Measurements from ENCODE around the gene ZG16. TPM values are rescaled to one million over a fixed set of nuclear protein-coding genes. Genes with fewer than 3 reads are reported as not detected.
"Not testable (repeated sequence)": the region's sequence is repeated elsewhere in the genome, so short reads cannot be mapped to it uniquely, and the experiment has no call there.

The ZG16 gene
- total and polyA plus RNA-seq, 11 donors = 0.04 to 0.08 TPM; not detected in 9

DNA sequence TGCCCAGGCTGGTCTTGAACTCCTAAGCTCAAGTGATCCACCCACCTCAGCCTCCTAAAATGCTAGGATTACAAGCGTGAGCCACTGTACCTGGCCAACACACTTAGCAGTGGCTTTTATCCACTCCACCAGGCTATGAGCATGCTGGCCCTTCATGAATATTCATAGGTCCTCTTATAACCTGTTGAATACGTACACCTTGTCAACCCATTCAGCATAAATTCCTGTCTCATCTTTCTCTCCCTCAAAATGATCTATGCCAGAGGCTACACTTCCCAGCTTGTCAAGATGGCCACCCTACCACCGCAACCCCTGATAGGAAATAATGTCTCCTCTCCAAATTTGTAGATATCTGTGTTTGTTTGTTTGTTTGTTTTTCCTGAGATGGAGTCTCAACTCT lies 11.0 kb upstream of the ZG16 start:
- Histone ChIP-seq H3K4me3 (no peak overlapping the region), H3K9me3 (no peaks in the 10 kb centered on the region), H3K36me3 (no peaks in the 10 kb centered on the region), H3K27ac (no peak overlapping the region), H3K27me3 (peaks cover 0 to 7% (median 0%) of the 10 kb centered on the region in 9 donors), H3K4me1 (no peaks in the 10 kb centered on the region)
- ATAC-seq (no peak), DNase-seq (no peak)
- no peak for TF ChIP-seq POLR2A (IDR thresholded peaks at IDR 0.05)
- TF ChIP-seq, protein P1, sequence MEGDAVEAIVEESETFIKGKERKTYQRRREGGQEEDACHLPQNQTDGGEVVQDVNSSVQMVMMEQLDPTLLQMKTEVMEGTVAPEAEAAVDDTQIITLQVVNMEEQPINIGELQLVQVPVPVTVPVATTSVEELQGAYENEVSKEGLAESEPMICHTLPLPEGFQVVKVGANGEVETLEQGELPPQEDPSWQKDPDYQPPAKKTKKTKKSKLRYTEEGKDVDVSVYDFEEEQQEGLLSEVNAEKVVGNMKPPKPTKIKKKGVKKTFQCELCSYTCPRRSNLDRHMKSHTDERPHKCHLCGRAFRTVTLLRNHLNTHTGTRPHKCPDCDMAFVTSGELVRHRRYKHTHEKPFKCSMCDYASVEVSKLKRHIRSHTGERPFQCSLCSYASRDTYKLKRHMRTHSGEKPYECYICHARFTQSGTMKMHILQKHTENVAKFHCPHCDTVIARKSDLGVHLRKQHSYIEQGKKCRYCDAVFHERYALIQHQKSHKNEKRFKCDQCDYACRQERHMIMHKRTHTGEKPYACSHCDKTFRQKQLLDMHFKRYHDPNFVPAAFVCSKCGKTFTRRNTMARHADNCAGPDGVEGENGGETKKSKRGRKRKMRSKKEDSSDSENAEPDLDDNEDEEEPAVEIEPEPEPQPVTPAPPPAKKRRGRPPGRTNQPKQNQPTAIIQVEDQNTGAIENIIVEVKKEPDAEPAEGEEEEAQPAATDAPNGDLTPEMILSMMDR (IDR thresholded peaks at IDR 0.05) = no peak
- WGBS, 4 donors = 87 to 94% (median 88%) methylated on average over 3 of the region's 3 CpGs
- intact Hi-C loops (cut with DNase I) = no loop called here

DNA sequence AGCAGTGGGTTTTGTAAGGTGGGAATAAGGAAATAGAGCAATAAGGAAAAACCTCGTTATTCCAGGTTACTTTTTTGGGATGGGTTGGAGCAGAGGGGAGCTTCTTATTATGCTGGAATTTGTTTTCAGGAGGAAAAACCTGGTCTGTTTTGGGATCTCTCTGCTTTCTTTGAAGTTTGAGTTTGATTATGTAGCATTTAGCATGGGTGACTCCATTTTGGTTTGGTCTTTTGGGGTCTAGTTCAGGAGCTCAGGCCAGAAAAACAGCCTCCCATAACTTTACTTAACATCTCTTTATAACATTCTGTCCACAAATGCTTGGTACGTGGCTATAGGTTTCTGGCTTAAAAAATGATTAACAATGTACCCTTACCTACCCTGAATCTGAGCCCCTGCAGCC lies 8.5 kb upstream of the ZG16 start:
- H3K4me3 ChIP-seq = no peak overlapping the region
- no peaks in the 10 kb centered on the region for H3K36me3 ChIP-seq
- no peak overlapping the region for H3K27ac ChIP-seq
- no peaks in the 10 kb centered on the region for H3K27me3 ChIP-seq
- DNase-seq (no peak), ATAC-seq (no peak)
- TF ChIP-seq POLR2A (IDR thresholded peaks at IDR 0.05) = no peak
- TF ChIP-seq, protein P1 (IDR thresholded peaks at IDR 0.05) = no peak
- intact Hi-C loops (cut with DNase I) = no loop called here
- 77 to 84% (median 82%) methylated on average over 2 of the region's 2 CpGs for WGBS, 4 donors
- H3K4me1 ChIP-seq = no peaks in the 10 kb centered on the region
- no peaks in the 10 kb centered on the region for H3K9me3 ChIP-seq

DNA sequence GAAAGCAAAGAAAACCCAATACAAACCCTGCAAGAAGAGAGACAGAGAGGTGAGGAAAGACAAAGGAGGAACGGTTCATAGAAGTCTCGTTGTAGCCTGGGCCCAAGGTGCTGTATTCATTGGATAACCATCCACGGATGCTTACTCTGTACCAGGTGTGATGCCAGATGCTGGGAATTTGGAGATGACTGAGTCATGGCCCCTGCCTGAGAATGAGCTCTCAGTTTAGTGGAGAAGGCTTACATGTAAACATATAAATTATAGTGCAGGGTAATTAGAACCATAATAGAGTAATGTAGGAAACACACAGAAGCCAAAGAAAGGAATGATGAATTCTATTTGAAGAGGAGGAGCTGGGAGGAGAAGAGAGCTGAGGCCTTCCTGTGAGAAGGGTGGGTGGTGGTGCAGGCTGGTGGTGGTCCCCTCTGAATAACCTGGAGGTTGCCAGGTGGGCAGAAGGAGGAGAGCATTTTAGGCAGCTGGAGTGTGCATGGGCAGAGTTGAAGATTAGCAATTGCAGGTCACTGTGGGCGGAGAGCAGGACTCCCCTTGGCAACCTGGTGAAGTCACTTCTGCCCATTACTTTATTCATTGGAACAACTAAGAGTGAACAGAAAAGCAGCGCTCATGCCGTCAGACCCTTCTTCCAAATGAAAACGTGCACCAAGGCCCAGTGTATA lies 7.7 kb upstream of the ZG16 start:
- ATAC-seq (no peak), DNase-seq (no peak)
- H3K4me3 ChIP-seq = no peak overlapping the region
- H3K27ac ChIP-seq = no peak overlapping the region
- 70 to 79% (median 77%) methylated on average over 7 of the region's 7 CpGs for WGBS, 4 donors
- TF ChIP-seq, protein P1 (IDR thresholded peaks at IDR 0.05) = no peak
- no peak for TF ChIP-seq POLR2A (IDR thresholded peaks at IDR 0.05)
- intact Hi-C loops (cut with DNase I) = loop anchor here in 1 of 10 donors (10.0 kb wide), 1 partner anchor 76 kb away; no protein-coding TSS in a partner anchor
- no peaks in the 10 kb centered on the region for H3K27me3 ChIP-seq
- no peaks in the 10 kb centered on the region for H3K4me1 ChIP-seq
- H3K36me3 ChIP-seq = no peaks in the 10 kb centered on the region
- no peaks in the 10 kb centered on the region for H3K9me3 ChIP-seq

DNA sequence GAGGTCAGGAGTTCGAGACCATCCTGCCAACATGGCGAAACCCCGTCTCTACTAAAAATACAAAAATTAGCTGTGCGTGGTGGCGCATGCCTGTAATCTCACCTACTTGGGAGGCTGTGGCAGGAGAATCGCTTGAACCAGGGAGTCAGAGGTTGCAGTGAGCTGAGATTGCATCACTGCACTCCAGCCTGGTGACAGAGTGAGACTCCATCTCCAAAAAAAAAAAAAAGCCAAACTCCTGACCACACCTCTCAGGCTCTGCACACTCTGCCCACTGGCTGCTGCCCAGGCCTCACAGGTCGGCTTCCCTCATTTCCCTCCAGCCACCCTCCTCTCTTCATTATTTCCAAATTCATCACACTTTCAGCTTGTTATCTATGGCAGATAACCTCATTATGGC lies 5.7 kb upstream of the ZG16 start:
- DNase-seq, H3K9me3 ChIP-seq, H3K4me3 ChIP-seq, H3K4me1 ChIP-seq, H3K27ac ChIP-seq, H3K36me3 ChIP-seq, ATAC-seq, H3K27me3 ChIP-seq: not testable (repeated sequence)
- WGBS, 4 donors = 86% methylated on average over 7 of the region's 7 CpGs
- intact Hi-C loops (cut with DNase I) = loop anchor here in 1 of 10 donors (10.0 kb wide), 1 partner anchor 78 kb away; no protein-coding TSS in a partner anchor

DNA sequence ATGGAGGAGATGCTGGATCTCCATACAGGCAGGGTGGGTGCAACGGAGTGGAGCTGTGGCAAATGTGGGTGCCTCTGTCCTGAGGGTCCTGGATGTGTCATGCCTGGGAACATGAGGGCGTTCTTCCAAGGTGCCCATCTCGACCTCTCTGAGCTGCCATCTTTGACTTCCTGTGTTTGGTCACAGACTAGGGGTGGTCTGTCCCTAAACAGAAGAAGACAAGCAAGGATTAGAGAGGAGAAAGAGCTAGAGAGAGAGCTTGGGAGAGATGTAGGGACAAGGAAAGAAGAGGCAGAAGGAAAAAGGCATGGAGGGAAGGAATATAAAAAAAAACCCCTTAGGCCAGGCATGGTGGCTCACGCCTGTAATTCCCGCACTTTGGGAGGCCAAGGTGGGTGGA lies 3.3 kb upstream of the ZG16 start:
- intact Hi-C loops (cut with DNase I) = loop anchor here in 1 of 10 donors (10.0 kb wide), 1 partner anchor 80 kb away; no protein-coding TSS in a partner anchor
- no peaks in the 10 kb centered on the region for H3K4me1 ChIP-seq
- 83 to 92% (median 87%) methylated on average over 5 of the region's 5 CpGs for WGBS, 4 donors
- no peaks in the 10 kb centered on the region for H3K9me3 ChIP-seq
- peaks cover 0 to 3% (median 0%) of the 10 kb centered on the region in 9 donors for H3K27me3 ChIP-seq
- no peak for ATAC-seq
- DNase-seq = no peak
- no peak overlapping the region for H3K27ac ChIP-seq
- H3K4me3 ChIP-seq = no peak overlapping the region
- no peak for TF ChIP-seq POLR2A (IDR thresholded peaks at IDR 0.05)
- TF ChIP-seq, protein P1 (IDR thresholded peaks at IDR 0.05) = no peak
- H3K36me3 ChIP-seq = no peaks in the 10 kb centered on the region
